MM.1S (cell line): ENCODE data around the gene PMS1.

Experiments
- DNase-seq: peaks from one replicate; pipeline ENCODE4 v3.0.0-alpha.2; 2015
- H2AFZ ChIP-seq: fragments of 300-600 bp; sonication (generic); 2 replicates; pipeline ENCODE4 v1.6.0; 2016; ENCODE audit warnings: antibody characterized with exemption, low read length
- H3F3A ChIP-seq: fragments of 300-600 bp; sonication (generic); 2 replicates; pipeline ENCODE4 v1.6.1; 2016; ENCODE audit warnings: mild to moderate bottlenecking, antibody characterized with exemption, low read length, moderate library complexity, mixed read lengths; ENCODE audit not compliant: insufficient read depth
- H3K27ac ChIP-seq: fragments of 300-600 bp; sonication (generic); 2 replicates; pipeline ENCODE4 v1.5.1; 2016; ENCODE audit warnings: mild to moderate bottlenecking, low read length
- H3K27me3 ChIP-seq: fragments of 300-600 bp; sonication (generic); replicated peaks from 2 replicates; pipeline ENCODE4 v1.6.0; 2016; ENCODE audit warnings: low read length; ENCODE audit not compliant: insufficient read depth
- H3K36me3 ChIP-seq: fragments of 300-600 bp; sonication (generic); replicated peaks from 2 replicates; pipeline ENCODE4 v1.6.1; 2016; ENCODE audit warnings: mild to moderate bottlenecking, low read length, mixed read lengths; ENCODE audit not compliant: insufficient read depth
- H3K4me1 ChIP-seq: fragments of 300-600 bp; sonication (generic); 2 replicates; pipeline ENCODE4 v1.6.1; 2016; ENCODE audit warnings: low read length, mixed read lengths
- H3K4me2 ChIP-seq: fragments of 300-600 bp; sonication (generic); 2 replicates; pipeline ENCODE4 v1.6.0; 2016; ENCODE audit warnings: low read depth, low read length
- H3K4me3 ChIP-seq: fragments of 300-600 bp; sonication (generic); 2 replicates; pipeline ENCODE4 v1.5.1; 2016; ENCODE audit warnings: low read length, mixed read lengths
- H3K79me2 ChIP-seq: fragments of 300-600 bp; sonication (generic); 2 replicates; pipeline ENCODE4 v1.6.1; 2016; ENCODE audit warnings: mixed run types, low read length, mixed read lengths
- H3K9ac ChIP-seq: fragments of 300-600 bp; sonication (generic); 2 replicates; pipeline ENCODE4 v1.6.1; 2016; ENCODE audit warnings: low read length, mixed read lengths
- H3K9me2 ChIP-seq: fragments of 300-600 bp; sonication (generic); replicated peaks from 2 replicates; pipeline ENCODE4 v1.6.1; 2016; ENCODE audit warnings: mild to moderate bottlenecking, low read length, mixed read lengths; ENCODE audit not compliant: insufficient read depth
- H3K9me3 ChIP-seq: fragments of 300-600 bp; sonication (generic); replicated peaks from 2 replicates; pipeline ENCODE4 v1.6.1; 2016; ENCODE audit warnings: mild to moderate bottlenecking, low read length, mixed read lengths; ENCODE audit not compliant: insufficient read depth
- H4K20me1 ChIP-seq: fragments of 300-600 bp; sonication (generic); 2 replicates; pipeline ENCODE4 v1.6.1; 2016; ENCODE audit warnings: mild to moderate bottlenecking, low read length, moderate library complexity, mixed read lengths; ENCODE audit not compliant: insufficient read depth
- CTCF ChIP-seq: fragments of 300-600 bp; sonication (generic); IDR thresholded peaks from 2 replicates; pipeline ENCODE4 v1.5.1; 2016; ENCODE audit warnings: antibody characterized with exemption, low read length, mixed read lengths
- EZH2 ChIP-seq: fragments of 300-600 bp; sonication (generic); optimal IDR thresholded peaks from 2 replicates; pipeline ENCODE3; 2017; ENCODE audit warnings: low read depth, mild to moderate bottlenecking, antibody characterized with exemption, low read length, mixed read lengths
- EZH2phosphoT487 ChIP-seq: fragments of 300-600 bp; sonication (generic); IDR thresholded peaks from 2 replicates; pipeline ENCODE4 v1.6.1; 2018; ENCODE audit warnings: antibody characterized with exemption, low read length

Gene PMS1

GRCh38 chr2:189836644-189837043 lies 52.4 kb downstream of the PMS1 start:
- Histone ChIP-seq H3K4me2 (no peak overlapping the region), H3K27me3 (no peaks in the 10 kb centered on the region), H4K20me1 (no peaks in the 10 kb centered on the region), H3K4me3 (no peak overlapping the region), H3K9me2 (no peaks in the 10 kb centered on the region), H3K36me3 (no peaks in the 10 kb centered on the region), H3F3A (no peaks in the 10 kb centered on the region), H3K79me2 (no peaks in the 10 kb centered on the region), H3K9me3 (no peaks in the 10 kb centered on the region), H3K9ac (no peak overlapping the region), H2AFZ (no peak overlapping the region), H3K4me1 (peaks cover 17% of the 10 kb centered on the region), H3K27ac (no peak overlapping the region)
- no peak for DNase-seq
- TF ChIP-seq EZH2phosphoT487, result no peak
- no peak for TF ChIP-seq EZH2
- no peak for TF ChIP-seq CTCF

GRCh38 chr2:189837326-189837725 lies 53.1 kb downstream of the PMS1 start:
- H3K9me2 ChIP-seq, result no peaks in the 10 kb centered on the region
- no peak overlapping the region for H3K9ac ChIP-seq
- DNase-seq, result no peak
- no peaks in the 10 kb centered on the region for H3K27me3 ChIP-seq
- no peaks in the 10 kb centered on the region for H3F3A ChIP-seq
- H3K36me3 ChIP-seq, result no peaks in the 10 kb centered on the region
- TF ChIP-seq EZH2 (no peak), CTCF (no peak), EZH2phosphoT487 (no peak)
- H3K4me2 ChIP-seq, result no peak overlapping the region
- no peak overlapping the region for H3K4me3 ChIP-seq
- no peaks in the 10 kb centered on the region for H4K20me1 ChIP-seq
- H3K4me1 ChIP-seq, result peaks cover 17% of the 10 kb centered on the region
- no peak overlapping the region for H3K27ac ChIP-seq
- H3K79me2 ChIP-seq, result no peaks in the 10 kb centered on the region
- H2AFZ ChIP-seq, result no peak overlapping the region
- H3K9me3 ChIP-seq, result no peaks in the 10 kb centered on the region

- Histone ChIP-seq H3K27ac (no peak overlapping the region), H3K4me3 (no peak overlapping the region), H3K4me2 (0 out of 2 replicates have a peak overlapping the region, but pooled peaks have one; percentile 13), H3K36me3 (no peaks in the 10 kb centered on the region), H3F3A (no peaks in the 10 kb centered on the region), H3K9me3 (no peaks in the 10 kb centered on the region), H3K79me2 (no peaks in the 10 kb centered on the region), H3K9ac (no peak overlapping the region), H4K20me1 (no peaks in the 10 kb centered on the region), H3K9me2 (no peaks in the 10 kb centered on the region), H3K27me3 (no peaks in the 10 kb centered on the region), H3K4me1 (peaks cover 17% of the 10 kb centered on the region), H2AFZ (no peak overlapping the region)
- TF ChIP-seq CTCF, result no peak
- TF ChIP-seq EZH2phosphoT487, result no peak
- no peak for TF ChIP-seq EZH2
- no peak for DNase-seq
Observed at GRCh38 chr2:189841019-189841418, 56.8 kb downstream of the PMS1 start.
